Measurements from ENCODE around the gene CPXM2. TPM values are rescaled to one million over a fixed set of nuclear protein-coding genes. Genes with fewer than 3 reads are reported as not detected.

The CPXM2 gene
- total RNA-seq, 1 experiment from 2014 or later, result not detected

- Mint-ChIP-seq H3K27ac (ENCODE audit: low read depth, unreplicated experiment) (no peak overlapping the region), H3K4me1 (ENCODE audit: insufficient read depth, unreplicated experiment) (no peaks in the 10 kb centered on the region), H3K9me3 (ENCODE audit: unreplicated experiment) (no peaks in the 10 kb centered on the region), H3K36me3 (ENCODE audit: insufficient read depth, unreplicated experiment) (no peaks in the 10 kb centered on the region), H3K4me3 (ENCODE audit: unreplicated experiment) (no peak overlapping the region), H3K27me3 (ENCODE audit: insufficient read depth, unreplicated experiment) (peaks cover 12% of the 10 kb centered on the region)
- BruUV-seq (replicated peaks), result no TSS peak
- intact Hi-C loops (cut with micrococcal nuclease), result no loop called here
- ChIA-PET CTCF (interaction anchor here (1.1 kb wide), 1 partner anchor 18 kb away, joined by 4 read pairs; no protein-coding TSS in a partner anchor), POLR2A (no interaction called here)
- TF ChIP-seq CTCF (IDR thresholded peaks at IDR 0.05; ENCODE audit: unreplicated experiment), result no peak
- no peak for DNase-seq (ENCODE audit: unreplicated experiment)
Measured at GRCh38 chr10:123890226-123890625, 1.4 kb downstream of the CPXM2 start.

GRCh38 chr10:123889821-123890220 is 1.8 kb downstream of the CPXM2 start:
- BruUV-seq (replicated peaks), result no TSS peak
- ChIA-PET POLR2A (no interaction called here), CTCF (no interaction called here)
- no peak for DNase-seq (ENCODE audit: unreplicated experiment)
- H3K27me3 Mint-ChIP-seq (ENCODE audit: insufficient read depth, unreplicated experiment), result peaks cover 8% of the 10 kb centered on the region
- no peaks in the 10 kb centered on the region for H3K36me3 Mint-ChIP-seq (ENCODE audit: insufficient read depth, unreplicated experiment)
- H3K4me3 Mint-ChIP-seq (ENCODE audit: unreplicated experiment), result no peak overlapping the region
- intact Hi-C loops (cut with micrococcal nuclease), result no loop called here
- no peak overlapping the region for H3K27ac Mint-ChIP-seq (ENCODE audit: low read depth, unreplicated experiment)
- no peaks in the 10 kb centered on the region for H3K9me3 Mint-ChIP-seq (ENCODE audit: unreplicated experiment)
- H3K4me1 Mint-ChIP-seq (ENCODE audit: insufficient read depth, unreplicated experiment), result no peaks in the 10 kb centered on the region
- no peak for TF ChIP-seq CTCF (IDR thresholded peaks at IDR 0.05; ENCODE audit: unreplicated experiment)

GRCh38 chr10:123888751-123889150 is 2.9 kb downstream of the CPXM2 start:
- no peak for DNase-seq (ENCODE audit: unreplicated experiment)
- ChIA-PET POLR2A (no interaction called here), CTCF (no interaction called here)
- no peaks in the 10 kb centered on the region for H3K36me3 Mint-ChIP-seq (ENCODE audit: insufficient read depth, unreplicated experiment)
- intact Hi-C loops (cut with micrococcal nuclease), result no loop called here
- BruUV-seq (replicated peaks), result no TSS peak
- H3K4me3 Mint-ChIP-seq (ENCODE audit: unreplicated experiment), result no peak overlapping the region
- no peaks in the 10 kb centered on the region for H3K9me3 Mint-ChIP-seq (ENCODE audit: unreplicated experiment)
- H3K4me1 Mint-ChIP-seq (ENCODE audit: insufficient read depth, unreplicated experiment), result no peaks in the 10 kb centered on the region
- H3K27ac Mint-ChIP-seq (ENCODE audit: low read depth, unreplicated experiment), result no peak overlapping the region
- H3K27me3 Mint-ChIP-seq (ENCODE audit: insufficient read depth, unreplicated experiment), result no peaks in the 10 kb centered on the region
- no peak for TF ChIP-seq CTCF (IDR thresholded peaks at IDR 0.05; ENCODE audit: unreplicated experiment)

- intact Hi-C loops (cut with micrococcal nuclease), result no loop called here
- H3K27me3 Mint-ChIP-seq (ENCODE audit: insufficient read depth, unreplicated experiment), result no peaks in the 10 kb centered on the region
- no peaks in the 10 kb centered on the region for H3K9me3 Mint-ChIP-seq (ENCODE audit: unreplicated experiment)
- no peaks in the 10 kb centered on the region for H3K36me3 Mint-ChIP-seq (ENCODE audit: insufficient read depth, unreplicated experiment)
- no peak overlapping the region for H3K4me3 Mint-ChIP-seq (ENCODE audit: unreplicated experiment)
- ChIA-PET POLR2A (no interaction called here), CTCF (no interaction called here)
- H3K4me1 Mint-ChIP-seq (ENCODE audit: insufficient read depth, unreplicated experiment), result no peaks in the 10 kb centered on the region
- no peak for DNase-seq (ENCODE audit: unreplicated experiment)
- BruUV-seq (replicated peaks), result no TSS peak
- TF ChIP-seq CTCF (IDR thresholded peaks at IDR 0.05; ENCODE audit: unreplicated experiment), result no peak
- no peak overlapping the region for H3K27ac Mint-ChIP-seq (ENCODE audit: low read depth, unreplicated experiment)
Measured at GRCh38 chr10:123888256-123888655, 3.4 kb downstream of the CPXM2 start.
